Left renal pelvis (tissue), 4 donors: ENCODE results near the gene SLC25A24. TPM values are rescaled to one million over a fixed set of nuclear protein-coding genes. Genes with fewer than 3 reads are reported as not detected.
A peak's percentile ranks its signal among the peaks of the same experiment; 100 is the strongest.
"Not testable (repeated sequence)": the region's sequence is repeated elsewhere in the genome, so short reads cannot be mapped to it uniquely, and the experiment has no call there.

Source experiments
- DNase-seq, 4 donors: peaks; one replicate each; pipeline ENCODE4 v3.0.0-alpha.2; 2013; ENCODE audit warnings: low read depth in 4 of 4, low spot score in 3 of 4
- polyA plus RNA-seq, 4 donors: library from polyadenylated mRNA; unstranded; fragments of 120-200 nt; gene quantifications; one replicate each; pipeline ENCODE4 v1.2.1, GENCODE V29; 2013; ENCODE audit not compliant: insufficient read length in 4 of 4

The SLC25A24 gene
- polyA plus RNA-seq, 4 donors: 46.7 to 75.9 (median 54.9) TPM

- DNase-seq: peak in 2 of 4 donors; percentile 24 to 35
Measured at GRCh38 chr1:108200687-108201051, 526 bp upstream of the SLC25A24 start.

GRCh38 chr1:108199201-108199691 is 897 bp downstream of the SLC25A24 start:
- peak in 3 of 4 donors; percentile 24 to 35 (median 27) for DNase-seq

- DNase-seq: no peak
Measured at GRCh38 chr1:108194051-108194450, 6.1 kb downstream of the SLC25A24 start.

GRCh38 chr1:108193333-108193732 is 6.8 kb downstream of the SLC25A24 start:
- DNase-seq: no peak

GRCh38 chr1:108192581-108192980 is 7.6 kb downstream of the SLC25A24 start:
- no peak for DNase-seq

- DNase-seq: no peak
Measured at GRCh38 chr1:108190686-108191416, 9.3 kb downstream of the SLC25A24 start.

- no peak for DNase-seq
Measured at GRCh38 chr1:108190001-108190634, 10.0 kb downstream of the SLC25A24 start.

- DNase-seq: no peak
Measured at GRCh38 chr1:108188801-108189200, 11.3 kb downstream of the SLC25A24 start.

- no peak for DNase-seq
Measured at GRCh38 chr1:108182959-108183700, 17.0 kb downstream of the SLC25A24 start.

GRCh38 chr1:108179018-108179417 is 21.1 kb downstream of the SLC25A24 start:
- DNase-seq: no peak

- DNase-seq: not testable (repeated sequence)
Measured at GRCh38 chr1:108162409-108162808, 37.7 kb downstream of the SLC25A24 start.

- DNase-seq: not testable (repeated sequence)
Measured at GRCh38 chr1:108159951-108160350, 40.2 kb downstream of the SLC25A24 start.

- no peak for DNase-seq
Measured at GRCh38 chr1:108158893-108159453, 41.2 kb downstream of the SLC25A24 start.

GRCh38 chr1:108154314-108154713 is 45.8 kb downstream of the SLC25A24 start:
- no peak for DNase-seq

- no peak for DNase-seq
Measured at GRCh38 chr1:108152782-108153222, 47.3 kb downstream of the SLC25A24 start.

- no peak for DNase-seq
Measured at GRCh38 chr1:108151548-108151947, 48.6 kb downstream of the SLC25A24 start.

GRCh38 chr1:108149796-108150467 is 50.2 kb downstream of the SLC25A24 start:
- DNase-seq: no peak

- DNase-seq: not testable (repeated sequence)
Measured at GRCh38 chr1:108144569-108144968, 55.6 kb downstream of the SLC25A24 start.

GRCh38 chr1:108142773-108143394 is 57.3 kb downstream of the SLC25A24 start:
- DNase-seq: no peak

- no peak for DNase-seq
Measured at GRCh38 chr1:108142258-108142657, 57.9 kb downstream of the SLC25A24 start.
